ENCODE measurements around the gene NPDC1.

NPDC1 gene

DNA sequence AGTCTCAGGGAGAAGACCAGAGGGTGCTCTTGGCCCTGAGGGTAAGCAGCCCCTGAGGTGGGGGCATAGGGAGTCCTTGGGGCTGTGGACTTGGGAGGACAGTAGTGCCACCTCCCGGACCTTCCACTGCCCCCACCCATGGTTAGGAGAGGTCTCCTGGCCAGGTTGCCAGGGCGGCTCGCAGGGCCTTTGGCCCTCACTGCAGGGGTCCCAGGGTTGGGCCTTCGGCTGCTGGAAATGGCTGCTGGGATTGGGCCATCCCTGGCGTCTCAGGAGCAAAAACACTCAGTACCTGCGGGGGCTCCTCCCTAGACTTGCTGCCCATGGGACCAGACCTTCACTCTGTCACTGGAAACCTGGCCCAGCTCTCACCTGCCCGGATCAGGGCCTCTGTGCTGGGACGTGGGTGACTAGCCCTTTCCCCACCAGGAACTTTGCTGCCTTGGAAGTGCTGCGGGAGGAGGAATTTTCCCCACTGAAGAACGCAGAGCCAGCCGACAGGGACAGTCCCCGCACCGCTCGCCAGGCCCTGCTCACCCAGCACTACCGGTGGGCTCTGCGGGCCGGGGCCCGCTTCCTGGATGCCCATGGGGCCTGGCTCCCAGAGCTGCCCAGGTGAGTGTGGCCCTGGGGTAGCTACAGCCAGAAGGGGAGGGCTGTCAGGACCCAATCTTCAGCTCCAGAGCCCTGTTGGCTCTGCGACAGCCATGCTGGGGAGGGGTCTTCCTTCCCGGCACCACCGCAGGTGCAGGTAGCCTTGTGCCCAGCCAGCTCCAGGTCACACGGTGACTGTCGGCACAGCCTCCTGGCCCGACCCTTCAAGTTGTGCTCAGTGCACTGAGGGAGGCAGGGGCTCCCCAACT lies 34.5 kb upstream of the NPDC1 start:
- DNase-seq (ENCODE audit: extremely low read depth, insufficient read length): no peak
- no peaks in the 10 kb centered on the region for H3K27me3 ChIP-seq (replicated peaks; ENCODE audit: control insufficient read depth, insufficient read depth, low read length)
- TF ChIP-seq, protein P1, sequence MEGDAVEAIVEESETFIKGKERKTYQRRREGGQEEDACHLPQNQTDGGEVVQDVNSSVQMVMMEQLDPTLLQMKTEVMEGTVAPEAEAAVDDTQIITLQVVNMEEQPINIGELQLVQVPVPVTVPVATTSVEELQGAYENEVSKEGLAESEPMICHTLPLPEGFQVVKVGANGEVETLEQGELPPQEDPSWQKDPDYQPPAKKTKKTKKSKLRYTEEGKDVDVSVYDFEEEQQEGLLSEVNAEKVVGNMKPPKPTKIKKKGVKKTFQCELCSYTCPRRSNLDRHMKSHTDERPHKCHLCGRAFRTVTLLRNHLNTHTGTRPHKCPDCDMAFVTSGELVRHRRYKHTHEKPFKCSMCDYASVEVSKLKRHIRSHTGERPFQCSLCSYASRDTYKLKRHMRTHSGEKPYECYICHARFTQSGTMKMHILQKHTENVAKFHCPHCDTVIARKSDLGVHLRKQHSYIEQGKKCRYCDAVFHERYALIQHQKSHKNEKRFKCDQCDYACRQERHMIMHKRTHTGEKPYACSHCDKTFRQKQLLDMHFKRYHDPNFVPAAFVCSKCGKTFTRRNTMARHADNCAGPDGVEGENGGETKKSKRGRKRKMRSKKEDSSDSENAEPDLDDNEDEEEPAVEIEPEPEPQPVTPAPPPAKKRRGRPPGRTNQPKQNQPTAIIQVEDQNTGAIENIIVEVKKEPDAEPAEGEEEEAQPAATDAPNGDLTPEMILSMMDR (IDR thresholded peaks at IDR 0.05; ENCODE audit: insufficient read depth, low read length, poor library complexity, severe bottlenecking): no peak
- H3K36me3 ChIP-seq (ENCODE audit: control insufficient read depth, insufficient read depth, low read length): peaks cover 15% of the 10 kb centered on the region
- H3K4me3 ChIP-seq (replicated peaks; ENCODE audit: low read depth, low read length): no peak overlapping the region

DNA sequence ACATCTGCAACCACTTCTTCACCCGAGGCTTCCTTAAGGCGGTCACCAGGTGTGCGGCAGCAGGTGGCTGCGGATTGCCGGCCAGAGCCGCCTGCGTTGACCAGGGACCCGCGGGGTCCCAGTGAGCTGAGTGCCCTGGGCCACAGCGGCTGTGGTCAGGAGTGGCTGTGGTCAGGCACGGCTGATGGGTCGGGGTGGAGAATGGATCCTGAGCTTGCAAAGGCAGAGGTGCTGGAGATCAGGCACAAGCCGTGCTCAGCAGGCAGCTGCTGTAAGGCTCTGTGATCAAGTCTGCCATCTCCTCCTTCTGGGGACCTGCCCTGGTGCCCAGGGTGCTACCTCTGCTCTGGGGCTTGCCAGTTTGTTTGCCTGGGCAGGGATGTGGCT lies 33.4 kb upstream of the NPDC1 start:
- DNase-seq (ENCODE audit: extremely low read depth, insufficient read length): no peak
- Histone ChIP-seq H3K27me3 (replicated peaks; ENCODE audit: control insufficient read depth, insufficient read depth, low read length) (no peaks in the 10 kb centered on the region), H3K36me3 (ENCODE audit: control insufficient read depth, insufficient read depth, low read length) (peaks cover 15% of the 10 kb centered on the region), H3K4me3 (replicated peaks; ENCODE audit: low read depth, low read length) (no peak overlapping the region)
- TF ChIP-seq, protein P1 (IDR thresholded peaks at IDR 0.05; ENCODE audit: insufficient read depth, low read length, poor library complexity, severe bottlenecking): no peak

DNA sequence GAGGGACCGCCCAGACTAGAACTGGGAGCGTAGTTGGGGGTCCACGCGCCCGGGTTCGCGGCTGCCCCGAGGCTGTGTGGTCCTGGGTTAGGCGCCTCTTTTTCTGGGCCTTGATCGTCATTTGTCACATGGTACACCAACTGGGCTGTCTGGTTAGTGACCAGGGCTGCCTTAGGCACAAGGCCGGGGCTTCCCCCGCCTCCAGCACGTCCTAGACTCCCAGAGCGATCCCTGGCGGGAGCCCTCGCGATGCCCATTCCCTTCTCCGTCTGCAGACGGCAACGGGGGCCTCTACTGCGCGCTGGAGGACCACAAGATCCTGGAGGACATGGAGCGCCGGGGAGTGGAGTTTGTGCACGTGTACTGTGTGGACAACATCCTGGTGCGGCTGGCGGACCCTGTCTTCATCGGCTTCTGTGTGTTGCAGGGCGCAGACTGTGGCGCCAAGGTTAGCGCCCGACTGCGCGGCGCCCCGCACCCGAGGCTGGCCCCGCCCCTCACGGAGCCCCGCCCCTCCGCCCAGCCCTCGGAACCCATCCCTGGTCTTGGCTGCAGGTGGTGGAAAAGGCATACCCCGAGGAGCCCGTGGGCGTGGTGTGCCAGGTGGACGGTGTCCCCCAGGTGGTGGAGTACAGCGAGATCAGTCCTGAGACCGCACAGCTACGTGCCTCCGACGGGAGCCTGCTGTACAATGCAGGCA lies 32.9 kb upstream of the NPDC1 start:
- Histone ChIP-seq H3K27me3 (replicated peaks; ENCODE audit: control insufficient read depth, insufficient read depth, low read length) (no peaks in the 10 kb centered on the region), H3K36me3 (ENCODE audit: control insufficient read depth, insufficient read depth, low read length) (peaks cover 15% of the 10 kb centered on the region), H3K4me3 (replicated peaks; ENCODE audit: low read depth, low read length) (peak overlapping the region; percentile 73; the same call in 1 of the 2 replicates)
- no peak for DNase-seq (ENCODE audit: extremely low read depth, insufficient read length)
- TF ChIP-seq, protein P1 (IDR thresholded peaks at IDR 0.05; ENCODE audit: insufficient read depth, low read length, poor library complexity, severe bottlenecking): no peak

- Histone ChIP-seq H3K27me3 (replicated peaks; ENCODE audit: control insufficient read depth, insufficient read depth, low read length) (no peaks in the 10 kb centered on the region), H3K4me3 (replicated peaks; ENCODE audit: low read depth, low read length) (peak overlapping the region; percentile 73), H3K36me3 (ENCODE audit: control insufficient read depth, insufficient read depth, low read length) (peaks cover 15% of the 10 kb centered on the region)
- DNase-seq (ENCODE audit: extremely low read depth, insufficient read length): peak; percentile 63
- TF ChIP-seq, protein P1 (IDR thresholded peaks at IDR 0.05; ENCODE audit: insufficient read depth, low read length, poor library complexity, severe bottlenecking): no peak
Observed at GRCh38 chr9:137077758-137078693, 32.0 kb upstream of the NPDC1 start.

- peak; percentile 77 for DNase-seq (ENCODE audit: extremely low read depth, insufficient read length)
- TF ChIP-seq, protein P1 (IDR thresholded peaks at IDR 0.05; ENCODE audit: insufficient read depth, low read length, poor library complexity, severe bottlenecking): no peak
- Histone ChIP-seq H3K36me3 (ENCODE audit: control insufficient read depth, insufficient read depth, low read length) (peaks cover 14% of the 10 kb centered on the region), H3K4me3 (replicated peaks; ENCODE audit: low read depth, low read length) (peak within 1 kb of the TSS; percentile 73), H3K27me3 (replicated peaks; ENCODE audit: control insufficient read depth, insufficient read depth, low read length) (no peaks in the 10 kb centered on the region)
Observed at GRCh38 chr9:137077010-137077747, 31.2 kb upstream of the NPDC1 start, which contains the start of gene UAP1L1. TSS of gene UAP1L1 (plus strand) at chr9:137077517. CDS start at chr9:137077533, 16 bp downstream.
